Stimulated activated CD4-positive, alpha-beta T cell treated with anti-CD3 and anti-CD28 coated beads, Interleukin-15, amount 100 ng/mL, for 24 hours (primary cell): Measurements from ENCODE around the gene FGGY.
"Not testable (repeated sequence)": the region's sequence is repeated elsewhere in the genome, so short reads cannot be mapped to it uniquely, and the experiment has no call there.

Experiments used
- DNase-seq: peaks from one replicate; pipeline ENCODE4 v3.0.0-alpha.2; 2020

The FGGY gene

GRCh38 chr1:59354239-59354638 lies 57.3 kb downstream of the FGGY start:
- not testable (repeated sequence) for DNase-seq

- no peak for DNase-seq
Measured at GRCh38 chr1:59354709-59355337, 57.9 kb downstream of the FGGY start.

- DNase-seq: no peak
Measured at GRCh38 chr1:59355361-59355760, 58.5 kb downstream of the FGGY start.

GRCh38 chr1:59356627-59357026 lies 59.7 kb downstream of the FGGY start:
- no peak for DNase-seq

DNA sequence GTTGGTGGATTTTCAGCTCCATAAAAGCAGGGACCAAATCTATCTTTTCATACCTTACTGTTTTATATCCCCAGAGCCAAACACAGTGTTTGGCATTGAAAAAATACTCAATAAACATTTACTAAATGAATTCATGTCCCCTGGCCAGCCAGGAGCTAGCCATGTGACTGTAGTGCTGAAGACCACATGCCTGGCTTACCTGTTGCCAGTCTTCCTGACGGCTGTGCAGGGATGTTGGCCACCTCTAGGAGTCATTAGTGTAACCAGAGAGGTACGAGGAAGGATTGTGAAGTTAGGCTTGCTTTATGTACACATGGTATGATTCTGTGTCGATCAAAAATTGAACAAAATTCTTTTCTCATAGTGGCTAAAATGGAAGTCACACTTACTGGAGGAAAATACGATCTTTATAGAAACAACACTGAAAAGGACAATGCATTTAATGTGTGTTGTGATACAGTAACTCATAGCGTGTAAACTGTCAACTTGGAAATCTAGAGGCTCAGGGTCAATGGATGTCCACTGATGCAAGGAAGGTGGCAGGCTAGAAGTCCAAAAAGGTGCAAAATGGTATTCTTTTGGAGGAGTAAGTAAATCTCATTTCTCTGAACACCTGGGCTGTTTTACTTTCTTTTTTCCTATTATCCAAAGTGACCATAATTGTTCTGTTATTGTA lies 60.9 kb downstream of the FGGY start:
- DNase-seq: no peak

DNA sequence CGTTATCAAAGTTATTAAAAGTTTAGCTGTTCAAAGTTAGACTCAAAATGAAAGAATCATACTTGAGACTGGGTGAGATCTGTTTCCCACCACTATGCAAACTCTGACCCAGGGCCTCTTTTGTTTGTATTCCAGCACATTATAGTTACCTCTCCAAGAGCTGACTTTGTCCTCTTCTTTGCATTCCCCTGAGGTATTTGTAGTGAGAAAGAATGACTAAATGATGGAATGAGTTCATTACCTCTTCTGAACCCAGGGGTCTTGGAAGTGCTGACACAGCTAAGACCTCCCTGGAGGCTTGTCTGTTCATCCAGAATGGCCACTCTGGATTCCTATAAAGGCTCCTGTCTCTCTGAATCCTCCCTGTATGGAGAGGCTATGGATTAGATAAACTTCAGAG lies 62.4 kb downstream of the FGGY start:
- no peak for DNase-seq

- DNase-seq: no peak
Measured at GRCh38 chr1:59360170-59360569, 63.3 kb downstream of the FGGY start.

- DNase-seq: no peak
Measured at GRCh38 chr1:59360729-59361128, 63.8 kb downstream of the FGGY start.

DNA sequence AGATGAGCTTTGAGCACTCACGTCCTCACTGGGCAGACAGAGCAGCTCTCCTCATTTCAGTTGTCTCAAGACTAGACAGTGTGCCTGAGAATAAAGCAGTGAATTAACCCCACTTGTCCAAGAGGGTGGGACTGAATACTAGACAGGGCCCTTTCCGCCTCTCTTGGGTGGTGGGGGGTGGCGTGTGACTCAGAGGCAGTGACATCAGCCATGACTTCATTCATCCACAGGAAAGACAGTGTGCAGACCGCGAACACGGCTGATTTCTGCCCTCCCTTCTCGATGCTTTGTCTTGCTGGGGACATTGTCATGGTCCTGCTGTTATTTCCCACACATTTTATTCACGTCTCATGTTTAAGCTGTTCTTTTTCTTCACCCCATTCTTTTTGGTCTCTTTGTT lies 64.9 kb downstream of the FGGY start:
- DNase-seq: no peak

DNA sequence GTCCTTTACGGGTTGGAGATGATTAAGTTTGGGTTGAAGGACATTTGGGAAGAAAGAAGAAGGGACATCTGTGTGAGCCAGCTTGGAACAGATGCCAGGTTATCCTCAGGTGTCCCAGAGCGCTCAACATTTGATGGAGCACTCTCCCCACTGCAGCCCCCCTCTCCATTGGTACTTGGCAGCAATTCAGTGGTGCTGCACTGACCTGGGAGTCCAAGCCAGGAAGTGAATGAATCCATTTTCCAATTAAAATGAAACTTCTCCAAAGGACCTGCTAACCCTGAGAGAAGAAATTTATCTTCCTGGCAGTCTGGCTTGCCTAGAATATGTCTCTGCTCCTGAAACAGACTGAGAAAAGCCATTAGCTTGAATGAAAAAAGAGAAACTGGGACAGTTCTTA lies 67.1 kb downstream of the FGGY start:
- no peak for DNase-seq

DNA sequence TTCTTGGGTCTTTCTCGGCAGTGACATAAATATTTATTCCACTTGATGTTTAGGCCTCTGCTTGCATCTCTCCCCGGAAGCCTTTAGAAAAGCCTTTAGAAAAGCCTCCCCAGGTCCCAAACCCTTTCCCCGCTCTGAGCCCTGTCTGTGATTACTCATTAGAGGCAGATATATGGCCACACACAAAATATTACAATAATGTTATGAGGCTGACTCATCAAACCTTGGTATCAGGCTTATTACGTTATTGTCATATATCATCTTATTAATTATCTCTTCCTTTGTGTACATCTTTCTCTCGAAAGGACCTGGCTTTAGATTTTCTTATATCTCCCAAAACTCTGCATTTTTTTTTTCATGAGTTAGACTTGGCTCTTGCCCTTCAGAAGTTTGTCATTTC lies 69.5 kb downstream of the FGGY start:
- no peak for DNase-seq

DNA sequence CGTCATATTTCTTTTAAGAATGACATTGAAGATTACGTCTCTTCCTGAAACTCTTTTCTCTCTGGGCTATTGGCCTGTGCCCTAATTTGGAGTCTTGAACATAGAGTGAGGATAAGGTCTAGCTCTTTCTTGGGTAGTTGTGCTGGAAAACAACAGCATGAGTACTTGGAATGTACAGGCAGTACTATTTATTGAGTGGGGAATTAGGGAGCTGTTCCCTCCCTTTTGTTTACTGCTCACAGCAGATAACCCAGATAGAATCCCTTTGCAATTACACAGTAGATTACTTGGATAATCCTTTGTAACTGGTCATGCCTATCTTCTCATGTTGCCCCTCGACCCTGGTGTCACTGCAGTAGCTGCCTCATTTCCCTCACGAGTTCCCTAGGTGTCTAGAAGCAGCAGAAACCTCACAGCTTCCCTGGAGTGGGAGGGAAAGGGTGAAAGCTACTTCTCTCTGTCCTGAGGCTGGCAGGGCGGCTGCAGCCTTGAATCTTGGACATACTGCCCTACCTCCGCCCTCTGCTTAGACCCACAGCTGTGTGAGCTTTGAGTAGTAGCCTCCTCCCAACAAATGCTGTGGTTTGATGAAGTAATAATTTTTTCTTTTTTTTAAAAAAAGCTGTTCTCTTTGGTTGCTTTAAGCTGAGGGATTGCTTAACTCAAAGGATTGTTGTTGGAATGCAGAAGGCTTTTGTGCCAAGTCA lies 70.6 kb downstream of the FGGY start:
- no peak for DNase-seq

GRCh38 chr1:59368008-59368670 lies 71.2 kb downstream of the FGGY start:
- DNase-seq: no peak

GRCh38 chr1:59375321-59376220 lies 78.7 kb downstream of the FGGY start:
- DNase-seq: no peak

- no peak for DNase-seq
Measured at GRCh38 chr1:59377350-59377904, 80.5 kb downstream of the FGGY start.

GRCh38 chr1:59378621-59379370 lies 81.9 kb downstream of the FGGY start:
- no peak for DNase-seq

- DNase-seq: no peak
Measured at GRCh38 chr1:59379371-59379728, 82.5 kb downstream of the FGGY start.

DNA sequence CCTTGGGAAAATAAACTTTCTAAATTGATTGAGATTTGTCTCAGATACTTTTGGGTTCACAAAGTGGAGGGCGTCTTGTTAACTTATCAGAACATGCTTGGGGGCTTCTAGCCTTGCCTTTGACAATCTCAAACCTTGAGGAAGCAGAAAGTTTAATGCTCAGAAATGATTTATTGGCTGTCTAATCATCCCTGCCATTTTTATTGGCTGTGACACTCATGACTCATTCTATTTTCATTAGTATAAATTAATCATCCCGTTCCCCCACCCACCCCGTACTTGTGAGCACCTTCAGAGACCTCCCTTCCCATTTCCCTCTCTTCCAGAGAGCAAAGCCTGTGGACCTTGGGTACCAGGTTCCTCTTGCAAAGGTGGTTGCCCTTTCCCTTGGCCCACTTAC lies 87.1 kb downstream of the FGGY start:
- DNase-seq: no peak

GRCh38 chr1:59384443-59384842 lies 87.5 kb downstream of the FGGY start:
- no peak for DNase-seq

DNA sequence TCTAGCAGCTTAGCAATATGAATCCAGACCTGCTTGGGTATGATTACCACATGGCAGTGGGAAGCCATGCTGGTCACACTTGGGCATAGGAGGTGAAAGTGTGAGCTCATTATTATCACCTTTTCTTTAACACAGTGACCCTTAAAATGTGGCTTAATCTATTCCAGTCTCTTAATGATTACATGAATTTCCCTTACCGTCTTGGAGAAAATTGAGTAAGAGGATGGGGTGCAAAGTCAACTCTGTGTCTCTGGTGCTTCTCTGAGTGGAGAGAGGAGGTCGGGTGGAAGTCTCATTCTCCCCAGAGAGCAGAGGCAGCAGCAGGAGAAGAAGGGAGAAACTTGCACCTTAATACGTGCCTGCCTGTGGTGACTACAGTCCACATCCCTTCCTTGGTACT lies 91.3 kb downstream of the FGGY start:
- DNase-seq: no peak

- no peak for DNase-seq
Measured at GRCh38 chr1:59389847-59390246, 93.0 kb downstream of the FGGY start.

- no peak for DNase-seq
Measured at GRCh38 chr1:59390307-59390706, 93.4 kb downstream of the FGGY start.
